ENCODE results near the gene MGAM2.

MGAM2 gene

GRCh38 chr7:142123184-142123583 is 11.7 kb downstream of the MGAM2 start:
- DNase-seq = no peak

- no peak for DNase-seq
Measured at GRCh38 chr7:142125256-142125955, 13.9 kb downstream of the MGAM2 start.

DNA sequence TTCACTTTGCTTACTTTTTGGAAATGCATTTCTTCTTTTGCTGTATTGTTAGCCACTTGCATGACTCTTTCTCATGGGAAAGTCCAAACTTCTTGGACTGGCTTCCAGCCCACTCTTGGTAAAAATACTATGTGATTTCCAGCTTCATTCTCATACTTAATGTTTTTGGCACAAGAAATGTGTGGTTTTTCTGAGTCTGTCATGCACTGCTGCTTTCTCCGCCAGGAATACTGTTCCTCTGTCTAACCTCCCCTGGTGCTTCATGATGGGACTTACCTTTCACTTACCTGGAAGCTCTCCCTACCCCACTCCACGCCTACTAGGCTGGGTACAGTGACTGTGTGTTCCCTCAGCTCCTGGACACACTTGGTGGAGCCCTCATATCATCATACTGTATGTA is 18.7 kb downstream of the MGAM2 start:
- DNase-seq = no peak

GRCh38 chr7:142131439-142132185 is 20.1 kb downstream of the MGAM2 start:
- no peak for DNase-seq

DNA sequence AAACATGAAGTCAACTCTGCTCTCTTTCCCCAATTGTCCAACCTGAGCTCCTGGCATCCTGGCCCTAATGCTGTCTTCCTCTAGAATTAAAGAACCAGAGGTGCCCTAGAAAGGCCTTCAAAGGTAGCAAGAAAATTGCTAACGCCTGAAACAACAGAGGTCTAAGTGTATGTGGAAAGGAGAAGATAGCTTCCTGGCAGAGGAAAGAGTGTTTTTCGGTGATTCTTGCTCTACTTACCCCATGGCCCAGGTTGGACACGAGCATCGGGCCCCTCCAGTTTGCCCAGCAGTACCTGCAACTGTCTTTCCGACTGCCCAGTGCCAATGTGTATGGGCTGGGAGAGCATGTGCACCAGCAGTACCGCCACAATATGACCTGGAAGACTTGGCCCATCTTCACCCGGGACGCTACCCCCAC is 22.2 kb downstream of the MGAM2 start:
- no peak for DNase-seq

GRCh38 chr7:142134909-142135308 is 23.4 kb downstream of the MGAM2 start:
- DNase-seq = no peak

DNA sequence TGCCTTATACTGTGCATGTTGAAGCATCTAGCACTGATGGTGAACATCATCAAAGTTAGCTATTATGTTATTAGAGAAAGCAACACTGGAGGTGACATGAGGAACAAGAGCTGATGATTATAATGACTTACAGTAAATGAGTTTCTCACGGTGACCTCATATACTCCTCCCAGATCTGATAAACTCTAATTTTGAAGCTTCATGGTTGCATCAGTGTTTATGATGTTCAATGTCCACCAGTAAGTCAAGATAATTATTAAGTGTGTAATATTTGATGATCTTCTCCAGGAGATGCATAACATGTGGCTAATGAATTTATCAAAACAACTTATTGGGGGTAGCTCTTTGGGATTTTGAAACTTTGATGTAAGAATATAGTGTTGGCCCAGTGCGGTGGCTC is 27.5 kb downstream of the MGAM2 start:
- DNase-seq = no peak

GRCh38 chr7:142139597-142140400 is 28.3 kb downstream of the MGAM2 start:
- DNase-seq = no peak

DNA sequence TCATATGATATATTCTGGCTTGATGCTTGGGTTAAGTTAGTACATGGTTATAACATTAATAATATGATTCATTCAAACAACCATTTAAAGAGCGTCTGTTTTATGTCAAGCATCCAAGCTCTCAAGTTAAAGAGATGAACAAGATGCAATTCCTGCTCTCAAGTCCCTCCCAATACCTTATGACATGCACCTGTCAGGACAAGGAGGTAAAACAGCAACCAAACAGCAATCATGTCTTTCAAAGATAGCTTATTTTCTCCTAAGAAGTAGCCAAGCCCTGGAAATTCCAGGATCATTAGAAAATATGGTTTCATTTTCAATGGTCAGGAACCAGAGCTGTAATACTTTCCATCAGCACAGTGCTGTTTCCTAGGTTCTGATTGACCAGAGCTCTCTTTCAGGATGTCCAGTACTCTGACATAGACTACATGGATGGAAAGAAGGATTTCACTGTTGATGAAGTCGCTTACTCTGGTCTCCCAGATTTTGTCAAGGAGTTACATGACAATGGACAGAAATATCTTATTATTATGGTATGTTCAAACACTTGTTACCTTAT is 29.0 kb downstream of the MGAM2 start:
- no peak for DNase-seq

DNA sequence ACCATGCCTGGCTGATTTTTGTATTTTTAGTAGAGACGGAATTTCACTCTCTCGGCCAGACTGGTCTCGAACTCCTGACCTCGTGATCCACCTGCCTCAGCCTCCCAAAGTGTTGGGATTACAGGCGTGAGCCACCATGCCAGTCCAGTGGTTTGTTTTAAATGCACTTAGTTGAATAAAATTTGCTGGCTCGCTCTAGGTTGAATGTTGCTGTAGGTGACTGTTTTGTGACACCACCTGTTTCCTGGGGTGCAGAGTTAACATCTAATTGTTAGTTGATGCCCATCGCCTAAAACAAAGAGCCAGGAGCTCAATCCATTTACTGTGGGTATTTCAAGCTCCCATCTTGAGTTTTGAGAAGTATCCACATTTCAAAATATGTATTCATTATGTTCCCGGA is 31.2 kb downstream of the MGAM2 start:
- DNase-seq = no peak

GRCh38 chr7:142146124-142146523 is 34.6 kb downstream of the MGAM2 start:
- DNase-seq = no peak

DNA sequence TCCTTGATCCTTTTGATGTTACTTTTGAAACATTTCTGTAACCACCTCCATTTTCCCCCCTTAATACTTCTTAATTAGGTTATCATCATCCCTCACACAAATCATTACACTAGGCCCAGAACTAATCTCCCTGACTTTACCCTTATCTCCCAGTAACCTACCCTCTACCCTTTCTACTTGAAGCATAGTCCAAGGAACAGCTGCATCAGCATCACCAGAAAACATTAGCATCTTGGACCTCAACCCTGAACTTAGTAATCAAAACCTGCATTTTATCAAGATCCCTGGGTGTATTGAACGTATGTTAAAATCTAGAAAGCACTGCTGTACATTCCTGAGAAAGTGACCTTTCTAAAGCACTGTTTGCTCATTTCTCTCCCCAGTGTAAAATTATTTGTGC is 38.8 kb downstream of the MGAM2 start:
- DNase-seq = no peak

GRCh38 chr7:142150869-142151268 is 39.4 kb downstream of the MGAM2 start:
- DNase-seq = no peak

- DNase-seq = no peak
Measured at GRCh38 chr7:142152076-142152475, 40.6 kb downstream of the MGAM2 start.

DNA sequence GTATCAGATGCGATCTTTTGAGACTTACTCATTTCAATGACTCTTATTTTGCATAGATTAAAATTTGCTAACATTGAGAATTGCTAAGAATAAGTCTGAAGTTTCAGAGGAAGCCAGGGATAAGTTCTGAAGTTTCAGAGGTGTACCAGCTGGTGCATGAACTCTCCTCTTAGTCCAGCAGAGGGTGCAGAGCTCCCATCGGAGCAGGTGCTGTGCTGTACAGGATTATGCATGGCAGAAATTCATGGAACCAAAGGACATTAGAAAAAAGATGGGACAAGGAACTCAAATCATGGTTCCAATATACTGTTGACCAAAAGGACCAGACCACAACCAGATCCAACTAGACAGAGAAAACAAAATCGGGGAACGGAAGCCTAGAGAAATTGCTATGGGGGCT is 41.9 kb downstream of the MGAM2 start:
- no peak for DNase-seq

DNA sequence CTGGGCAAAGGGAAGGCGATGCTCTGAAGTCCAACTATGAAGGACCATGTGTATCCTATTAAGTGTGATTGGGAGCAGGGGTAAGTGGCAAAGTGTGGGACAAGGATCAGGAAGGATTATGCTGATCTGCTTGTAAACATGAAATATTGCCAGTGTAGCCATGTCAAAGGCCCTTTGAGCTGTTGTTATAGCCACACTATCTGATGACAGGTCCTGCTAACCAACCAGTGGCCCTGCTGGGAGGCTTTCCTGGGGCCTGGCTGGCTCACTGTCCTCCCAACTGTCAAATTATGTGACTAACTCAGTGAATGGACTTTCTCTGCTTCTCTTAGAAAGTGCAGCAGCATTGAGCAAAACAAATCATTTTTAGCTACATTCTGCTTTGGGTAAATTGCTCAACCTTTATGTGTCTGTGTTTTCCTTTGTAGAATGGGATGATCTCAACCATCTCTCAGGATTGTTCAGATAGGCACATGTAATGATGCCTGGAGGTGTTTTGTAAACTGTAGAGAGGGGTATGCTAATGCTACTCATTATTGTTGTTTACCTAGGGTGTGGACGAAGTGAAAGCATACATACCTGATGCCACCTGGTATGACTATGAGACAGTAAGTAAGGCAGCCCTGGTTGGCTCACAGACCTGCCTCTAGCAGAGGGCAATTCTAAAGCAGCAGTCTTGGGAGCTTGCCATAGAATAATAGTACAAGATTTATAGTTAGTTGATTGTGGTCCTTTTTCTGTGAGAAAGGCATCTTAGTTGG is 47.4 kb downstream of the MGAM2 start:
- DNase-seq = no peak

DNA sequence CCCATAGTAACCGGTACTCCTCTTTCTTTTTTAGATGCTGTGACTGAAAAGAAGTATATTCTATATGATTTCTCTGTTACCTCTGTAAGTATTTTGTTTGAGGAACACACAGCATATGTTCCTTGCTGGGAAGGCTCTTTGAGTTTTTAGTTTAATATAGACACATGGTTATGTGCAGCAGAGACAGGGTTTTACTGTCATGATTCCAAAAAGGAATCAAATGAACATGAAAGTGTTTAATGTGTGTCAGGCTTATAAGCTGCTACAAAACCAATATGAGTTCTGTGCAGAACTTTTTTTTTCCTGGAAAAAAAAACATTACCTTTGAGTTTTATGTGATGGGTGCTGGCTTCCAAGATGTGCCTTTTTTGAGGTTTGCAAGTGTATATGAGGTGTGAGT is 50.4 kb downstream of the MGAM2 start:
- no peak for DNase-seq

GRCh38 chr7:142168746-142169145 is 57.2 kb downstream of the MGAM2 start:
- no peak for DNase-seq

- no peak for DNase-seq
Measured at GRCh38 chr7:142172932-142173331, 61.4 kb downstream of the MGAM2 start.

GRCh38 chr7:142174441-142174840 is 62.9 kb downstream of the MGAM2 start:
- no peak for DNase-seq

GRCh38 chr7:142175594-142175993 is 64.1 kb downstream of the MGAM2 start:
- no peak for DNase-seq

DNA sequence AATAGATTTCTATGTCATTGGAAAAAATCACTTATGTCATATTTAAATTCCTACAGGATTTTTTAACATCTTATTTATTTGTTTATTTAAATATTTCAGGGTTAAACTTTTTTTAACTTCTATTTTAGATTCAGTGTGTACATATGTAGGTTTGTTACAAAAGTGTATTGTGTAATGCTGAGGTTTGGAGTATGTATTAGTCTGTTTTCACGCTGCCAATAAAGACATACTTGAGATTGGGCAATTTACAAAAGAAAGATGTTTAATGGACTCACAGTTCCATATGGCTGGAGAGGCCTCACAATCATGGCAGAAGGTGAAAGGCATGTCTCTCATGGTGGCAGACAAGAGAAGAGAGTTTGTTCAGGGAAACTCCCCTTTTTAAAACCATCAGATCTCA is 65.4 kb downstream of the MGAM2 start:
- no peak for DNase-seq

DNA sequence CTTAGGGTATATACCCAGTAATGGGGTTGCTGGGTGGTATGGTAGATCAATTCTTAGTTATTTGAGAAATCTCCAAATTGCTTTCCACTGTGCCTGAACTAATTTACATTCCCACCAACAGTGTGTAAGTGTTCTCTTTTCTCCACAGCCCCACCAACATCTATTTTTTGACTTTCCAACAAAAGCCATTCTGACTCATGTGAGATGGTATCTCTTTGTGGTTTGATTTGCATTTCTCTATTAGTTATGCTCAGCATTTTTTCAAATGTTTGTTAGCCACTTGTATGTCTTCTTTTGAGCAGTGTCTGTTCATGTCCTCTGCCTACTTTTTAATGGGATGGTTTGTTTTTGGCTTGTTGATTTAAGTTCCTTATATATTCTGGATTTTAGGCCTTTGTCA is 66.4 kb downstream of the MGAM2 start:
- DNase-seq = no peak
